ENCODE data around the gene ZSCAN25.
"Not testable (repeated sequence)": the region's sequence is repeated elsewhere in the genome, so short reads cannot be mapped to it uniquely, and the experiment has no call there.

The ZSCAN25 gene

GRCh38 chr7:99616359-99617191, at the start of gene ZSCAN25:
ZSCAN25 (plus strand) TSS chr7:99616946; CDS start chr7:99619607, 2,661 bp downstream.
- peak; percentile 97 for DNase-seq

- DNase-seq, result not testable (repeated sequence)
Observed at GRCh38 chr7:99568770-99569169, 48.0 kb upstream of the ZSCAN25 start.

- no peak for DNase-seq
Observed at GRCh38 chr7:99571768-99572167, 45.0 kb upstream of the ZSCAN25 start.

GRCh38 chr7:99573257-99573656, 43.5 kb upstream of the ZSCAN25 start:
- DNase-seq, result no peak

- DNase-seq, result no peak
Observed at GRCh38 chr7:99576251-99576650, 40.5 kb upstream of the ZSCAN25 start.

GRCh38 chr7:99579281-99579955, 37.3 kb upstream of the ZSCAN25 start:
- DNase-seq, result no peak

- peak; percentile 76 for DNase-seq
Observed at GRCh38 chr7:99579956-99580777, 36.6 kb upstream of the ZSCAN25 start.

- not testable (repeated sequence) for DNase-seq
Observed at GRCh38 chr7:99580778-99581332, 35.9 kb upstream of the ZSCAN25 start.

- DNase-seq, result no peak
Observed at GRCh38 chr7:99588868-99589267, 27.9 kb upstream of the ZSCAN25 start.

GRCh38 chr7:99594948-99595745, 21.6 kb upstream of the ZSCAN25 start:
- DNase-seq, result no peak

GRCh38 chr7:99596408-99596955, 20.3 kb upstream of the ZSCAN25 start:
- DNase-seq, result no peak

- DNase-seq, result no peak
Observed at GRCh38 chr7:99597762-99598501, 18.8 kb upstream of the ZSCAN25 start, which contains the start of gene TMEM225B. TMEM225B (plus strand) TSS chr7:99598267; CDS start chr7:99604389, 6,122 bp downstream.

GRCh38 chr7:99599836-99600235, 16.9 kb upstream of the ZSCAN25 start:
- DNase-seq, result no peak

GRCh38 chr7:99601656-99602310, 15.0 kb upstream of the ZSCAN25 start:
- no peak for DNase-seq

GRCh38 chr7:99605527-99605926, 11.2 kb upstream of the ZSCAN25 start:
- no peak for DNase-seq

GRCh38 chr7:99606531-99606930, 10.2 kb upstream of the ZSCAN25 start:
- no peak for DNase-seq

- no peak for DNase-seq
Observed at GRCh38 chr7:99607548-99607947, 9.2 kb upstream of the ZSCAN25 start.

GRCh38 chr7:99614495-99614894, 2.3 kb upstream of the ZSCAN25 start:
- no peak for DNase-seq

GRCh38 chr7:99615989-99616358, 772 bp upstream of the ZSCAN25 start:
- no peak for DNase-seq

GRCh38 chr7:99617192-99617781, 541 bp downstream of the ZSCAN25 start:
- no peak for DNase-seq

Data from NCI-H82 (cell line).